Activated gamma-delta T cell treated with Interleukin-2 at 50 U/mL for 16 hours (primary cell): ENCODE results near the gene GTF2A1L.
"Not testable (repeated sequence)": the region's sequence is repeated elsewhere in the genome, so short reads cannot be mapped to it uniquely, and the experiment has no call there.

Source experiments
- DNase-seq: peaks from one replicate; pipeline ENCODE4 v3.0.0-alpha.2; 2020

GTF2A1L gene

GRCh38 chr2:48613211-48613610, 4.4 kb upstream of the GTF2A1L start:
- no peak for DNase-seq

GRCh38 chr2:48614581-48614980, 3.1 kb upstream of the GTF2A1L start:
- not testable (repeated sequence) for DNase-seq

- DNase-seq, result no peak
These were observed 1.9 kb downstream of the GTF2A1L start for GRCh38 chr2:48619526-48619925.

GRCh38 chr2:48620604-48621003, 2.9 kb downstream of the GTF2A1L start:
- no peak for DNase-seq

DNA sequence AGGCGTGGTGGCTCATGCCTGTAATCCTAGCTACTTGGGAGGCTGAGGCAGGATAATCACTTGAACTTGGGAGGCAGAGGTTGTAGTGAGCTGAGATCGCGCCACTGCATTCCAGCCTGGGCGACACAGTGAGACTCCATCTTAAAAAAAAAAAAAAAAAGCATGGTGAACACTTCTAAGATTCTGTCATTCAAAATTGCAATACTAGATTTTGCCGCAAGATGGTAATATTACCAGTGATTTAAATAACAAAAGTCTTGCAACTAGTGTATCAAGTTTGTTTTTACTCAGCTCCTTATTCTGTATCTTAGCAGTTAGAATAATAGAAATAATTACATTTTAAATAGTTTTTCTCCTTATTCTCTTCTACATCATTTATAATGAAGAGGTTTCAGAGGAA, 5.0 kb downstream of the GTF2A1L start:
- DNase-seq, result not testable (repeated sequence)

GRCh38 chr2:48624696-48625095, 7.0 kb downstream of the GTF2A1L start:
- no peak for DNase-seq

DNA sequence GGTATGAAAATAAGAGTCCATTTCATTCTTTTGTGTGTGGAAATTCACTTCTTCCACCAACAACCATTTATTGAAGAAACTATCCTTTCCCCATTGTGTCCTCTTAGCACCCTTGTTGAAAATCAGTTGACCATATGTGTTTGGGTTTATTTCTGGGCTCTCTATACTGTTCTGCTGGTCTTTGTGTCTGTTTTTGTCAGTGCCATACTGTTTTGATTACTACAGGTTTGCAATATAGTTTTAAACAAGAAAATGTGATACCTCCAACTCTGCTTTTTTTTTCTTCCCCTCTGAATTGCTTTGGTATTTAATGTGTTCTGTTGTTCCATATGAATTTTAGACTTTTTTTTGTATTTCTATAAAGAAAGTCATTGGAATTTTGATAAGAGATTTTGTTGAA, 8.4 kb downstream of the GTF2A1L start:
- DNase-seq, result no peak

DNA sequence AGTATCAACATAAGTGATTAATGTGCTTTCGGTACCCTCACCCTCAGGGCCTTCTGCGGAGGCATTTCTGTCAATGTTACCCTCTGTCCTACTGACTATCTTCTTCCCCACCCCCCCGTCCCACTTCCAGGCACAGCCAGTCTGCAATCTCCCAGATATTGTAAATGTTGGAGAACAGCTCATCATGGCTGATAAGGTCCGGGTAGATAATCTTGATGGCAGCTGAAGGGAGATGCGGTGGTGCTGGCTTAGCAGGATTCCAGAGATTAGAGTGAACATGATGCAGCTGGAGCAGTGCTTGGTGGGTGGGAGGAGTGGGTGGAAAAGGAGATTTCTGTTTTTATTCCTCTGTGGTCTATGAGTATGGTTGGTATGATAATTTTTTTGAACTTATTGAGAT, 15.5 kb downstream of the GTF2A1L start:
- no peak for DNase-seq

- no peak for DNase-seq
These were observed 18.1 kb downstream of the GTF2A1L start for GRCh38 chr2:48635786-48636185.

DNA sequence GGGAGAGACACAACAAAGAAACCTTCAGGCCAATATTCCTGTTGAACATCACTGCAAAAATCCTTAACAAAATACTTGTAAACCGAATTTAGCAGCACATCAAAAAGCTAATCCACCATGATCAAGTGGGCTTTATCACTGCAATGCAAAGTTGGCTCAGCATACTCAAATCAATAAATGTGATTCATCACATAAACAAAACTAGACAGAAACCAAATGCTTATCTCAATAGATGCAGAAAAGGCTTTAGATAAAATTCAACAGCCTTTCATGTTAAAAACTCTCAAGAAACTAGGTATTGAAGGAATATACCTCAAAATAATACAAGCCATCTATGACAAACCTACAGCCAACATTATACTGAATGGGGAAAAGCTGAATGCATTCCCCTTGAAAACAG, 20.6 kb downstream of the GTF2A1L start:
- no peak for DNase-seq

DNA sequence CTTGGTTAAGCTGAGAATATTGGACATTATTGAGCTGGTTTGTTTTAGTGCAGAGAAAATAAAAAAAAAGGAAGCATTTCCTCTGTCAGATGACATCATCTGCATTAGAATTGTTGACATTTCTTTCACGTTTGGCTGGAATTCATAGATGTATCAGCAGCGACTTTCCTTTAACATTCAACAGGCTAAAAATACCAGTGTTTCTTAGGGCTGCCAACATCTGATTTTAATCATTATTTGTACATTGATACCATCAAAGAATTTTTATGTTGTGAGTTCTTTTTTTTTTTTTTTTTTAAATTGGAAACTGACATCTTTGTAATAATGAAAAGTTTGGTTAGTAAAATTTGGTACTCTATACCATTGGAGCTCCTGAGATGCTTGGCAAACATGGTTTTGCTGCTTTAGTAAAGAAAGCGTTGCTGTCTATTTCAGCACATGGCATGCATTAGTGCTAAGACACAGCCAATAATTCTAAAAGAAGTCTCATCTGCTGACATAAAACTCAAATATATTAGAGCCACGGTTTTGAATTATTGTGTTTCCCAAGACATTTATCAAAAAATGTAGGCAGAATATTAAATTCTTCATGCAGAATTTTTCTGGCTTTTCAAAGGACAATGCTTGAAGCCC, 33.6 kb downstream of the GTF2A1L start:
- no peak for DNase-seq

DNA sequence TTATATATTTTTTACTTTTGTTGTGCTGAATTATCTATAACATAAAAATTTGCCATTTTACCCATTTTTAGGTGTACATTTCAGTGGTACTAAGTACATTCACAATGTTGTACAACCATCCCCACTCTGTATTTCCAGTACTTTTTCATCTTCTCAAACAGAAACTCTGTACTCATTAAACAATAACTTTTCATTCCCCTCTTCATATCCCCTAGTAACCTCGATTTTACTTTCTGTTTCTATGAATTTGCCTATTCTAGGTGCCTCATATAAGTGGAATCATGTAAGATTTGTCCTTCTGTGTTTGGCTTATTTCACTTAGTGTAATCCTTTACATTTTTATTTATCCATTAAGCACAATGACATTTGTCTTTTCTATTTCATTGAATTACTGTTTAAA, 51.3 kb downstream of the GTF2A1L start:
- no peak for DNase-seq

- no peak for DNase-seq
These were observed 55.9 kb downstream of the GTF2A1L start for GRCh38 chr2:48673581-48673980.

DNA sequence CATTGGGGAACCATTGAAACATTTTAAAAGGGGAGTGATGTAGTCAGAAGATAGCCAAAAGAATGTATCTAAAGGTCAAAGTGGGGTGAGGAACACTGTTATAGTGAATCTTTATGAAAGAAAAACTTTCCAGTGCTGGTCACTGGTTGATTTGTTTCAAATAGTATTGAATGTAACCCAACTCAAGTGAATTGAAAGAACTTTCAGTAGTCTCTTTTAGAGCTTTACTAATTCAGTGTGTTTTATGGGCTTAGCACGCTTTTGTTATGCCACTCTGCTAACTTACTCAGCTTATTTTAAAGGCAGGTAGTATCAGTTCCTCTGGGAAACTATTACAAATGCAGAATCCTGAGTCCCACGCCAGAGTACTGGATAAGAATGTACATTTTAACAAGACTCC, 57.3 kb downstream of the GTF2A1L start:
- DNase-seq, result no peak

DNA sequence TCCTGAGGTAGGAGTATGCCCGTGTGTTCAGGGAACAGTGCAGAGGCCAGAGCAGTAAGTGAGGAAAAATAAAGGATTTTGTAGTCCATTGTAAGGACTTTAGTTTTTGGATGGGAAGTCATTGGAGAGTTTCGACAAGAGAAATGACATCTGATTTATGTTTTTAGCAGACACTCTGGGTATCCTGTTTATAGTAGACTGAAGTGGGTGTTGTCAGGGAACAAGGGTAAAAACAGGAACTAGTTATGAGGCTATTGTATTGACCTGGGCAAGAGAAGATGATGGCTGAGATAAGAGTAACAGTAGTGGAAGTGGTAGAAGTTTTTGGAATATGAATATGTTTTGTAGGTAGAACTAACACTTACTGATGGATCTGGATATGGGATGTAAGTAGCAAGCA, 59.8 kb downstream of the GTF2A1L start:
- no peak for DNase-seq

GRCh38 chr2:48685126-48685525, 67.5 kb downstream of the GTF2A1L start:
- DNase-seq, result no peak

GRCh38 chr2:48691935-48692691, 74.5 kb downstream of the GTF2A1L start:
- no peak for DNase-seq

- no peak for DNase-seq
These were observed 75.4 kb downstream of the GTF2A1L start for GRCh38 chr2:48693066-48693465.

GRCh38 chr2:48693645-48694044, 76.0 kb downstream of the GTF2A1L start:
- DNase-seq, result no peak

DNA sequence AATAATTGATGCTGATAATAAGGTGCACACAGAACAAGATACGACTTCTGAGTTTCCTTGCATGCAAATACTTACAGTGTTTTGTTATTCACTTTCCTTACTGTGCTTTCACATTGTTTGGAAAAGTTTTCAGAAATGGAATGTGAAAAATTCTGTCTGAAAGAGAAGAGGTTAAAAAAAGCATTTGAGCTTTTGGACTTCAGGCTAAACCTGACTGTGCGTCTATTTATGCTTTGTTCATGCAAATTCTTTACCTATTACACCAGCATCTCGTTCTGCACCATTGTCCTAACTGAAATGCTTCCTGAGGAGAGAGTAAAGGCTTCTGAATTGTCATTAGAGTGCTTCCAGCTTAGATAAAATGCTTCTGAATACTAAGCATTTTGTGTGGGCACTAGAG, 76.5 kb downstream of the GTF2A1L start:
- DNase-seq, result no peak

DNA sequence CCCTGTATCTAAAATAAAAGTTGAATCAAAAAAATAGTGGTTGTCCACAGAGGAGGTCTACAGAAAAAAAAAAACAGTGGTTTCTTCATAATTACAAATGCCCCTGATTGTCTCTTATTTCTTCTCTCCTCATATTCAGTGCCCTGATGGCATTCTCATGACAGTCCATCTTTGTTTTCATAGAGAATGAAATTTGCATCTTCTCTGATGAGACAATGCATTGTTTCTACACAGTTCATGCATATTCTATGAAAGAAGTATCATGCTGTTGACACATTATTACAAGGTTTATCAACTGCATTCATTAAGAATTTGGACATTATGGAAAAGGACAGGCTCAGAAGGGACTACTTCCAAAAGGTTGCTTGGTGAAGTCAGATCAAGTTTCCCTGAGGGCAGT, 78.3 kb downstream of the GTF2A1L start:
- no peak for DNase-seq

DNA sequence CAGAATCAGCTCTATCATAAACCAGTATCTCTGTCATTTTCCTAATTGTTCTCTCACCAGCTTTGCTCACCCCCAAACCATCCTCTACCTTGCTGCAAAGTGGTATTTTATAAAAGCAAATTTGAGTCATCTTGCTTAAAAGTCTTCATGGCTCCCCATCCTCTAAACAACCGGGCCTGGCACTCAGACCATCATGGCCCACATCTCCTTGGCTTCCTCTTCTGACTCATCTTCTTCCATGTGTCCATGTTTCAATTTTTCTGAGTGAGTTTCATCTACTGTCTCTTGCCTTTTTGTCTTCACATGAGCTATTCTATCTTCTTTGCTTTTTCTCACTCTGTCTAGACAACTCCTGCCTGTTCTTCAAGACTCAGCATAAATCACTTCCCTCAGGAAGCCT, 79.2 kb downstream of the GTF2A1L start:
- no peak for DNase-seq

- DNase-seq, result no peak
These were observed 81.8 kb downstream of the GTF2A1L start for GRCh38 chr2:48699348-48699930.

DNA sequence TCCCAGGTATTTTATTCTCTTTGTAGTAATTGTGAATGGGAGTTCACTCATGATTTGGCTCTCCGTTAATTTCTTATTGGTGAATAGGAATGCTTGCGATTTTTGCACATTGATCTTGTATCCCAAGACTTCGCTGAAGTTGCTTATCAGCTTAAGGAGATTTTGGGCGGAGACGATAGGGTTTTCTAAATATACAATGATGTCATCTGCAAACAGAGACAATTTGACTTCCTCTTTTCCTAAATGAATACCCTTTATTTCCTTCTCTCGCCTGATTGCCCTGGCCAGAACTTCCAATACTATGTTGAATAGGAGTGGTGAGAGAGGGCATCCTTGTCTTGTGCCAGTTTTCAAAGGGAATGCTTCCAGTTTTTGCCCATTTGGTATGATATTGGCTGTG, 86.0 kb downstream of the GTF2A1L start:
- DNase-seq, result not testable (repeated sequence)
